ENCODE measurements around the gene MTA3.

- TF ChIP-seq CTCF (conservative IDR thresholded peaks at IDR 0.05; ENCODE audit: low read depth, low read length) (no peak), EZH2 (IDR thresholded peaks at IDR 0.05; ENCODE audit: borderline replicate concordance, low read depth, low read length, poor library complexity, severe bottlenecking) (no peak)
Measured at GRCh38 chr2:42725657-42726056, 157.2 kb downstream of the MTA3 start.

Data from A673 (cell line).